Endodermal cell (in vitro differentiated cells): Measurements from ENCODE around the gene CDH23. TPM values are rescaled to one million over a fixed set of nuclear protein-coding genes. Genes with fewer than 3 reads are reported as not detected.

Source experiments
- DNase-seq: peaks from one replicate; pipeline ENCODE4 v3.0.0-alpha.2; 2017
- H3K27ac ChIP-seq: 2 replicates; pipeline ENCODE4 v1.5.1; 2013; ENCODE audit warnings: mild to moderate bottlenecking, low read depth, low read length, moderate library complexity
- H3K27me3 ChIP-seq: 2 replicates; pipeline ENCODE4 v1.6.1; 2013; ENCODE audit warnings: mild to moderate bottlenecking, low read length, moderate library complexity; ENCODE audit not compliant: insufficient read depth, control insufficient read depth, poor library complexity, severe bottlenecking
- H3K36me3 ChIP-seq: 2 replicates; pipeline ENCODE4 v1.7.0; 2013; ENCODE audit warnings: mild to moderate bottlenecking, low read length, moderate library complexity; ENCODE audit not compliant: control insufficient read depth, insufficient read depth
- H3K4me1 ChIP-seq: one replicate; pipeline ENCODE4 v1.7.0; 2013; ENCODE audit warnings: low read length; ENCODE audit not compliant: control insufficient read depth, insufficient read depth
- H3K4me3 ChIP-seq: 2 replicates; pipeline ENCODE4 v1.5.1; 2013; ENCODE audit warnings: mild to moderate bottlenecking, low read length, moderate library complexity
- H3K9ac ChIP-seq: 2 replicates; pipeline ENCODE4 v1.6.1; 2013; ENCODE audit warnings: mild to moderate bottlenecking, low read length, moderate library complexity; ENCODE audit not compliant: poor library complexity, severe bottlenecking; ENCODE audit errors: extremely low read depth
- H3K9me3 ChIP-seq: 2 replicates; pipeline ENCODE4 v1.6.1; 2013; ENCODE audit warnings: mild to moderate bottlenecking, low read length, moderate library complexity; ENCODE audit not compliant: control insufficient read depth
- H3K27ac Mint-ChIP-seq: 2 replicates; pipeline ENCODE4 v1.8.0; 2020; ENCODE audit warnings: mixed read lengths
- H3K27me3 Mint-ChIP-seq: 2 replicates; pipeline ENCODE4 v1.8.0; 2021; ENCODE audit warnings: mild to moderate bottlenecking, mixed read lengths; ENCODE audit not compliant: insufficient read depth
- H3K36me3 Mint-ChIP-seq: 2 replicates; pipeline ENCODE4 v1.8.0; 2020; ENCODE audit warnings: low read depth, mixed read lengths
- H3K4me1 Mint-ChIP-seq: 2 replicates; pipeline ENCODE4 v1.8.0; 2020; ENCODE audit warnings: mixed read lengths
- H3K4me3 Mint-ChIP-seq: 2 replicates; pipeline ENCODE4 v1.8.0; 2020; ENCODE audit warnings: mild to moderate bottlenecking, moderate library complexity, mixed read lengths
- H3K9me3 Mint-ChIP-seq: 2 replicates; pipeline ENCODE4 v1.8.0; 2020; ENCODE audit warnings: mild to moderate bottlenecking, mixed read lengths
- WGBS, 2 experiments: methylation state at CpG; one replicate each; pipeline versions ENCODE4 v1.1.5 to v1.1.7; 2013; ENCODE audit warnings: missing lambda C conversion rate in 2 of 2, mixed read lengths in 1 of 2; ENCODE audit not compliant: insufficient coverage in 1 of 2, insufficient read length in 1 of 2; 5-methylcytosine and 5-hydroxymethylcytosine counted together
- total RNA-seq, 2 donors: library from RNA; stranded (reverse); fragmentation: NEBNext Ultra II Directional in 1 of 2; extraction: Animal tissue kit (Norgen Biotek cat#: 25700) in 1 of 2; gene quantifications; 2 replicates in 1 of 2; 3 replicates in 1 of 2; pipeline ENCODE4 v1.2.1, GENCODE V29; 2021
- TF ChIP-seq, protein P1 (sequence below): fragments of 200-600 bp; sonication (generic); conservative IDR thresholded peaks from 2 replicates; pipeline ENCODE4 v1.5.0; 2021; ENCODE audit warnings: antibody characterized with exemption, mild to moderate bottlenecking

Gene CDH23
- total RNA-seq, 2 donors from 2014 or later: 2.1 to 4.2 TPM

DNA sequence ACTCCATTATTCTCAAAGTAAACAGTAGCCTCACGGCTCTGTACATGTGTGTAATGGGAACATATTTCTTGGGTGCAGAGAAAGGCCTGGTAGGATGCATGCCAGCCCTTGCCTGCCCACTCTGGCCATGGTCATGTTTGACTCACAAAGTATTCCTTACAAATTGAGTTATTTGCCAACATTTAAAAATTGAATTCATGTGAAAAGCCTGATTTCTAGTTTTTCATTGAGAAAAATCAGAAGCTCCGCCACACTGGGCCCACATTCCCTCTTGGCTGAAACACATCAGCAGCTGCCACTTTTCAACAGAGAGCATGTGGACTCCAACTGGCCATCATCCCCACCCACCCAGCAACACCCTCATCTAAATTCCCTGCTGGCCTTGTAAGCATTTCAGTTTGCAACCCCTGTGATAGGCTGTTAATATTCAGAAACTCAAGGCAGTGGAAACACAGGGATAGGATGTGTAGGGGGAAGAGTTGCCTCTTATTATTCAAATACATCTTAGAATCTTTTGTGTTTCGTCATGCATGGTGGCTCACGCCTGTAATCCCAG is 40.9 kb downstream of the CDH23 start:
- H3K9ac ChIP-seq: no peak overlapping the region
- no peaks in the 10 kb centered on the region for H3K27me3 Mint-ChIP-seq
- no peaks in the 10 kb centered on the region for H3K4me1 ChIP-seq
- no peaks in the 10 kb centered on the region for H3K9me3 Mint-ChIP-seq
- no peak overlapping the region for H3K27ac Mint-ChIP-seq
- no peaks in the 10 kb centered on the region for H3K9me3 ChIP-seq
- 83 to 90% methylated on average over 3 to 4 of the region's 4 CpGs for WGBS, 2 experiments
- no peaks in the 10 kb centered on the region for H3K36me3 Mint-ChIP-seq
- H3K4me1 Mint-ChIP-seq: no peaks in the 10 kb centered on the region
- H3K27me3 ChIP-seq: no peaks in the 10 kb centered on the region
- H3K36me3 ChIP-seq: no peaks in the 10 kb centered on the region
- H3K27ac ChIP-seq: no peak overlapping the region
- TF ChIP-seq, protein P1, sequence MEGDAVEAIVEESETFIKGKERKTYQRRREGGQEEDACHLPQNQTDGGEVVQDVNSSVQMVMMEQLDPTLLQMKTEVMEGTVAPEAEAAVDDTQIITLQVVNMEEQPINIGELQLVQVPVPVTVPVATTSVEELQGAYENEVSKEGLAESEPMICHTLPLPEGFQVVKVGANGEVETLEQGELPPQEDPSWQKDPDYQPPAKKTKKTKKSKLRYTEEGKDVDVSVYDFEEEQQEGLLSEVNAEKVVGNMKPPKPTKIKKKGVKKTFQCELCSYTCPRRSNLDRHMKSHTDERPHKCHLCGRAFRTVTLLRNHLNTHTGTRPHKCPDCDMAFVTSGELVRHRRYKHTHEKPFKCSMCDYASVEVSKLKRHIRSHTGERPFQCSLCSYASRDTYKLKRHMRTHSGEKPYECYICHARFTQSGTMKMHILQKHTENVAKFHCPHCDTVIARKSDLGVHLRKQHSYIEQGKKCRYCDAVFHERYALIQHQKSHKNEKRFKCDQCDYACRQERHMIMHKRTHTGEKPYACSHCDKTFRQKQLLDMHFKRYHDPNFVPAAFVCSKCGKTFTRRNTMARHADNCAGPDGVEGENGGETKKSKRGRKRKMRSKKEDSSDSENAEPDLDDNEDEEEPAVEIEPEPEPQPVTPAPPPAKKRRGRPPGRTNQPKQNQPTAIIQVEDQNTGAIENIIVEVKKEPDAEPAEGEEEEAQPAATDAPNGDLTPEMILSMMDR: no peak
- DNase-seq: peak; percentile 22
- H3K4me3 ChIP-seq: no peak overlapping the region
- no peak overlapping the region for H3K4me3 Mint-ChIP-seq

DNA sequence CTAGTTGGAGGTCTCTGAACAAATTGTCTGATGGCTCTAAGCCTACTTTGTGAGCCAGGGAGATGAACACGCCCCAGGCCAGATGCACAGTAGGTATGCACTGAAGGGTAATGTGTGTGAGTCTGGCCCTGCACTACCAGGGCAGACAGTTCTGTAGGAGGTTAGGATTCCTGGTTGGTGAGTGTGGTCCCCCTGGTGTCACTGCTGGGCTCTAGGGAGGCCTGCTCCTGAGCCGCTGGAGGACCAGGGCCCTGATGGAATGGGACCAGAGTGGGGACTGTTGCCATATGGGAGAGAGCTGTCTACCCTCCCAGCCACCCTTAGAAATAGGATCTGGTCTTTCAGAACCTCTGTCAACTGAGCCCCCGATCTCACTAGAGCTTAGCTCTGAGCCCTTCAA is 42.0 kb downstream of the CDH23 start:
- Histone ChIP-seq H3K9ac (no peak overlapping the region), H3K4me3 (no peak overlapping the region), H3K27ac (no peak overlapping the region), H3K36me3 (no peaks in the 10 kb centered on the region), H3K9me3 (no peaks in the 10 kb centered on the region), H3K4me1 (no peaks in the 10 kb centered on the region), H3K27me3 (no peaks in the 10 kb centered on the region)
- Mint-ChIP-seq H3K27me3 (no peaks in the 10 kb centered on the region), H3K4me3 (no peak overlapping the region), H3K4me1 (no peaks in the 10 kb centered on the region), H3K27ac (no peak overlapping the region), H3K9me3 (no peaks in the 10 kb centered on the region), H3K36me3 (no peaks in the 10 kb centered on the region)
- TF ChIP-seq, protein P1: no peak
- DNase-seq: peak; percentile 26
- WGBS, 2 experiments: 89 to 100% methylated on average over 1 to 3 of the region's 3 CpGs

DNA sequence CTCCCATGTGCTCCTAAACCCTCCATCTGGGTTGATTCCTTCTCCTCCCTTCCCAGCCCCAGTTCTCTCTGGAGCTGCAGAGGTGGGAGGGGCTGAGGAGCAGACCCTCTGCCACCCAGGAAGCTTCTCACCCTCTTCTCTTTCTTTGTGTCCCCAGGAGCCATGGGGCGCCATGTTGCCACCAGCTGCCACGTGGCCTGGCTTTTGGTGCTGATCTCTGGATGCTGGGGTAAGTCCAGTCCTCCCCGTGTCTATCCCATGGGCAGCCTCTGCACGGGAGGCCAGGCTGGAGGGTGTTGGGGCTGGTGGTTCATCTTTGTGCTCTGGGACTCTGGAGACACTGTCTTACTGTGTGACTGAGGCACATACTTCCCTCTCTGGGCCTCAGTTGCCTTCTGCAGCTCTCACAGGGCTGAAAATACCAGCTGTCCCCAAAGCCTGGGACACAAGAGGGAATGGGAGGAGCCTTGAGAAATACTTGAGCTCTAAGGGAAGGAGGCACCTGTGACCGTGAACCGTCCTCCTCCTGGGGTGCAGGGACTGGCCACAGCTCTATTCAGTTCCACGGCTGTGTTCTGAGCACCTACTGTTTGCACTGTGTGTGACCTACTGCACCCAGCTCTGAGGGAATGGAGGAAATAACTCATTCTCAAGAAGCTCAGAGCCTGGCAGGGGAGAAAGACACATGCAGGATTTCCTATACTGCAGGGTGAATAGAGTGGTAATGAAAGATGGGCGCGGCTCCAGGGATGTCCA is 43.1 kb downstream of the CDH23 start:
- H3K4me3 ChIP-seq: no peak overlapping the region
- no peaks in the 10 kb centered on the region for H3K9me3 Mint-ChIP-seq
- WGBS, 2 experiments: 86 to 94% methylated on average over 6 to 9 of the region's 9 CpGs
- H3K4me1 ChIP-seq: no peaks in the 10 kb centered on the region
- H3K36me3 ChIP-seq: no peaks in the 10 kb centered on the region
- TF ChIP-seq, protein P1: no peak
- no peaks in the 10 kb centered on the region for H3K9me3 ChIP-seq
- H3K27me3 Mint-ChIP-seq: no peaks in the 10 kb centered on the region
- no peak overlapping the region for H3K27ac Mint-ChIP-seq
- H3K4me3 Mint-ChIP-seq: no peak overlapping the region
- no peaks in the 10 kb centered on the region for H3K27me3 ChIP-seq
- no peak overlapping the region for H3K9ac ChIP-seq
- no peaks in the 10 kb centered on the region for H3K4me1 Mint-ChIP-seq
- DNase-seq: no peak
- no peaks in the 10 kb centered on the region for H3K36me3 Mint-ChIP-seq
- H3K27ac ChIP-seq: no peak overlapping the region
